GM10266 (cell line): ENCODE measurements around the gene SERPINE1.
"Not testable (repeated sequence)": the region's sequence is repeated elsewhere in the genome, so short reads cannot be mapped to it uniquely, and the experiment has no call there.

ENCODE experiments used
- DNase-seq: peaks from one replicate; pipeline ENCODE4 v3.0.0; 2012; ENCODE audit errors: extremely low spot score
- CTCF ChIP-seq: IDR thresholded peaks from 2 replicates; pipeline ENCODE4 v1.5.1; 2012; ENCODE audit warnings: mild to moderate bottlenecking, low read depth; ENCODE audit not compliant: control insufficient read depth, insufficient read depth; ENCODE audit errors: missing control alignments

Gene SERPINE1

GRCh38 chr7:101112233-101112632, 14.7 kb upstream of the SERPINE1 start:
- TF ChIP-seq CTCF = no peak

GRCh38 chr7:101113140-101113539, 13.8 kb upstream of the SERPINE1 start:
- not testable (repeated sequence) for DNase-seq

More at GRCh38 chr7:101112233-101112632, 14.7 kb upstream of the SERPINE1 start:
- no peak for DNase-seq

- DNase-seq = no peak
- TF ChIP-seq CTCF = no peak
Observed at GRCh38 chr7:101113836-101114235, 13.1 kb upstream of the SERPINE1 start.

- no peak for DNase-seq
- no peak for TF ChIP-seq CTCF
Observed at GRCh38 chr7:101114492-101114891, 12.4 kb upstream of the SERPINE1 start.

GRCh38 chr7:101115215-101115614, 11.7 kb upstream of the SERPINE1 start:
- no peak for TF ChIP-seq CTCF
- no peak for DNase-seq

GRCh38 chr7:101116898-101117297, 10.0 kb upstream of the SERPINE1 start:
- DNase-seq = no peak

GRCh38 chr7:101118856-101119255, 8.0 kb upstream of the SERPINE1 start:
- DNase-seq = no peak
- TF ChIP-seq CTCF = no peak

More at GRCh38 chr7:101116898-101117297, 10.0 kb upstream of the SERPINE1 start:
- no peak for TF ChIP-seq CTCF

GRCh38 chr7:101119876-101120275, 7.0 kb upstream of the SERPINE1 start:
- DNase-seq = no peak
- no peak for TF ChIP-seq CTCF
